ENCODE measurements around the gene FOXJ1. TPM values are rescaled to one million over a fixed set of nuclear protein-coding genes. Genes with fewer than 3 reads are reported as not detected.

Gene FOXJ1
- total and polyA plus RNA-seq, 2 of the 8 experiments (the other 6 are each of a cell fraction or from before 2014, with no cell fraction given), result 4.7 to 5.4 TPM

- TF ChIP-seq SP1 (IDR thresholded peaks at IDR 0.05; ENCODE audit: low read depth, low read length) (no peak), ATF2 (IDR thresholded peaks at IDR 0.05; ENCODE audit: low read length) (no peak), GTF2F1 (IDR thresholded peaks at IDR 0.05; ENCODE audit: borderline replicate concordance, low read depth, low read length) (no peak), SAP30 (IDR thresholded peaks at IDR 0.05; ENCODE audit: insufficient read depth, insufficient replicate concordance, low read length) (no peak), USF2 (IDR thresholded peaks at IDR 0.05; ENCODE audit: low read length) (no peak), SP4 (IDR thresholded peaks at IDR 0.05; ENCODE audit: low read length) (no peak)
These were observed 4.4 kb upstream of the FOXJ1 start (continued) for GRCh38 chr17:76145231-76146052.

Measured in H1 (cell line).